Panc1 (cell line): Measurements from ENCODE around the gene ELOVL6.

Experiments
- POLR2AphosphoS5 ChIP-seq: IDR thresholded peaks from 2 replicates; pipeline ENCODE4 v1.6.1; 2012; ENCODE audit warnings: mild to moderate bottlenecking, low read depth, low read length, moderate library complexity
- SIN3A ChIP-seq: IDR thresholded peaks from 2 replicates; pipeline ENCODE4 v1.6.1; 2012; ENCODE audit warnings: low read depth, mild to moderate bottlenecking, low read length, moderate library complexity, borderline replicate concordance; ENCODE audit not compliant: insufficient read depth
- TCF7L2 ChIP-seq: IDR thresholded peaks from 2 replicates; pipeline ENCODE4 v1.6.1; 2011; ENCODE audit warnings: mild to moderate bottlenecking, low read depth, low read length, inconsistent platforms
- TF ChIP-seq, protein P1 (sequence below): fragments of 450-650 bp; IDR thresholded peaks from 2 replicates; pipeline ENCODE4 v1.5.1; 2017; ENCODE audit warnings: mild to moderate bottlenecking
- TF ChIP-seq, protein P2 (sequence below), 2 experiments: IDR thresholded peaks; 2 replicates each; pipeline ENCODE4 v1.6.1; 2011 to 2012; ENCODE audit warnings: low read depth in 2 of 2, control low read depth in 1 of 2, low read length in 1 of 2, mild to moderate bottlenecking in 1 of 2, moderate library complexity in 1 of 2; ENCODE audit not compliant: insufficient read depth in 1 of 2

DNA sequence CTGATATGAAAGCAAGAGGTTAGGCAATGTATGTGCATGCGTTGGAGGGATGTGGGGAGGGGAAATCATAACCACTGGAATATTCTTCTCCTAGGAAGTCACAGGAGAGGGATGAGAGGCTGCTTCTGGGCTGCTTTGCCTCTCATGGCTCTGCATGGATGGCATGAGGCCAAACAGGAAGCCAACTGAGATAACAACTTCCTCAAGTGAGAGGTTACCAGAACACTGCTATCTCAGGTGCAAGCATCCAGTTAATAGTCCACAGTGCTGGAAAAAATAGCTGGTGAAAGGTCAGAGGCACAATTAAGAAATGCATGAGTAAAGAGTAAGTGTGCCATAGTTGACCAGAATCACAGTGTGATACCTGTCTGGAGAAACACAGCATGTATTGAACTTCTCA lies 113.3 kb downstream of the ELOVL6 start:
- TF ChIP-seq, protein P1, sequence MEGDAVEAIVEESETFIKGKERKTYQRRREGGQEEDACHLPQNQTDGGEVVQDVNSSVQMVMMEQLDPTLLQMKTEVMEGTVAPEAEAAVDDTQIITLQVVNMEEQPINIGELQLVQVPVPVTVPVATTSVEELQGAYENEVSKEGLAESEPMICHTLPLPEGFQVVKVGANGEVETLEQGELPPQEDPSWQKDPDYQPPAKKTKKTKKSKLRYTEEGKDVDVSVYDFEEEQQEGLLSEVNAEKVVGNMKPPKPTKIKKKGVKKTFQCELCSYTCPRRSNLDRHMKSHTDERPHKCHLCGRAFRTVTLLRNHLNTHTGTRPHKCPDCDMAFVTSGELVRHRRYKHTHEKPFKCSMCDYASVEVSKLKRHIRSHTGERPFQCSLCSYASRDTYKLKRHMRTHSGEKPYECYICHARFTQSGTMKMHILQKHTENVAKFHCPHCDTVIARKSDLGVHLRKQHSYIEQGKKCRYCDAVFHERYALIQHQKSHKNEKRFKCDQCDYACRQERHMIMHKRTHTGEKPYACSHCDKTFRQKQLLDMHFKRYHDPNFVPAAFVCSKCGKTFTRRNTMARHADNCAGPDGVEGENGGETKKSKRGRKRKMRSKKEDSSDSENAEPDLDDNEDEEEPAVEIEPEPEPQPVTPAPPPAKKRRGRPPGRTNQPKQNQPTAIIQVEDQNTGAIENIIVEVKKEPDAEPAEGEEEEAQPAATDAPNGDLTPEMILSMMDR: no peak
- TF ChIP-seq POLR2AphosphoS5: no peak
- no peak for TF ChIP-seq TCF7L2
- TF ChIP-seq, protein P2, sequence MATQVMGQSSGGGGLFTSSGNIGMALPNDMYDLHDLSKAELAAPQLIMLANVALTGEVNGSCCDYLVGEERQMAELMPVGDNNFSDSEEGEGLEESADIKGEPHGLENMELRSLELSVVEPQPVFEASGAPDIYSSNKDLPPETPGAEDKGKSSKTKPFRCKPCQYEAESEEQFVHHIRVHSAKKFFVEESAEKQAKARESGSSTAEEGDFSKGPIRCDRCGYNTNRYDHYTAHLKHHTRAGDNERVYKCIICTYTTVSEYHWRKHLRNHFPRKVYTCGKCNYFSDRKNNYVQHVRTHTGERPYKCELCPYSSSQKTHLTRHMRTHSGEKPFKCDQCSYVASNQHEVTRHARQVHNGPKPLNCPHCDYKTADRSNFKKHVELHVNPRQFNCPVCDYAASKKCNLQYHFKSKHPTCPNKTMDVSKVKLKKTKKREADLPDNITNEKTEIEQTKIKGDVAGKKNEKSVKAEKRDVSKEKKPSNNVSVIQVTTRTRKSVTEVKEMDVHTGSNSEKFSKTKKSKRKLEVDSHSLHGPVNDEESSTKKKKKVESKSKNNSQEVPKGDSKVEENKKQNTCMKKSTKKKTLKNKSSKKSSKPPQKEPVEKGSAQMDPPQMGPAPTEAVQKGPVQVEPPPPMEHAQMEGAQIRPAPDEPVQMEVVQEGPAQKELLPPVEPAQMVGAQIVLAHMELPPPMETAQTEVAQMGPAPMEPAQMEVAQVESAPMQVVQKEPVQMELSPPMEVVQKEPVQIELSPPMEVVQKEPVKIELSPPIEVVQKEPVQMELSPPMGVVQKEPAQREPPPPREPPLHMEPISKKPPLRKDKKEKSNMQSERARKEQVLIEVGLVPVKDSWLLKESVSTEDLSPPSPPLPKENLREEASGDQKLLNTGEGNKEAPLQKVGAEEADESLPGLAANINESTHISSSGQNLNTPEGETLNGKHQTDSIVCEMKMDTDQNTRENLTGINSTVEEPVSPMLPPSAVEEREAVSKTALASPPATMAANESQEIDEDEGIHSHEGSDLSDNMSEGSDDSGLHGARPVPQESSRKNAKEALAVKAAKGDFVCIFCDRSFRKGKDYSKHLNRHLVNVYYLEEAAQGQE (IDR thresholded peaks at IDR 0.05; ENCODE audit: insufficient read depth in 1 of 2, low read depth in 2 of 2, low read length in 1 of 2): no peak
- no peak for TF ChIP-seq SIN3A
